Globus pallidus (tissue), 1 donor: ENCODE results near the gene TTYH1.
A peak's percentile ranks its signal among the peaks of the same experiment; 100 is the strongest.

Experiments used
- DNase-seq: peaks from one replicate; pipeline ENCODE4 v3.0.0-alpha.2; 2015; ENCODE audit warnings: low spot score

Gene TTYH1

DNA sequence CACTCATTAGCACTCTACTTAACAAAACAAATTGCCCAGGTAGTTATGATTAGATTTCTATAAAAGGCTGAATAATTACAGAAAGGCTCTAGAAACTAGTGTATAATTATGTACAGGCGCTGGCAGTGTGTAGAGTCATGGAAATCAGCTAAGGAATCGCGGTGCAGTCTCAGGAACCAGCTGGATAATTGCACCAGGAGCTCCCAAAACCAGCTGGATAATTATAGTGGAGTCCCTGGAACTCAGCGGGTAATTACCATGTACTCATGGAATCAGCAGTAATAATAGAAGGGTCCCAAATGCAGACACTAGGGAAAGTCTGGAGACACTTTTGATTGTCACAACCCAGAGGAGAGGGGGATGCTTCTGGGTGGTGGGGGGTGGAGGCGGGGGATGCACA lies 23.2 kb upstream of the TTYH1 start:
- no peak for DNase-seq

DNA sequence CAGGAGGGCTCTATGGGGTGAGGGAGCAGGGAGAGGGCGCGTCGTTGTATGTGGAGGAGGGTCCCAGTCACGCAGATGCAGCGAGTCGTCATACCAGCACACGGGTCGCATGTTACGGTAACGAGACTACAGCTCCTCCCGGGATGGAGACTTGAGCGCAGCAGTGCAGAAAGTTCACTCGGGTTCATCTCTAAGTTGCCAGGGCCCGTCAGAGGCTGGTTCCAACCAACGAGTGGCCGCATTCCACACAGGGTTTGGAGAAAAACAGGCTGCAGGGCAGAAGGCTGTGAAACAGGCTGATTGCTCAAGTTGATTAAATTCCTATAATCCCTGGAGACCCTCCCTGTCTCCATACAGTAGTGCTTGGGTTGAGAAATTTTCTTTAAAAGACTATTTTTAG lies 21.9 kb upstream of the TTYH1 start:
- no peak for DNase-seq

DNA sequence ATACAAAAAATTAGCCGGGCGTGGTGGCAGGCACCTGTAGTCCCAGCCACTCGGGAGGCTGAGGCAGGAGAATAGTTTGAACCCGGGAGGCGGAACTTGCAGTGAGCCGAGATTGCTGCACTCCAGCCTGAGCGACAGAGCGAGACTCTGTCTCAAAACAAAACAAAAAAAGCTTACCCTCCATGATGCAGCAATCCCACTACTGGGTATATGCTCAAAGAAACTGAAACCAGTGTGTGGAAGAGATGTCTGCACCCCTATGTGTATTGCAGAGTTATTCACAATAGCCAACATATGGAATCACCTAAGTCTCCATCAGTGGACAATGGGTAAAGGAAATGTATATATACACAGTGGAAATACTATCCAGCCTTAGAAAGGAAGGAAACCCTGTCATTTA lies 19.6 kb upstream of the TTYH1 start:
- no peak for DNase-seq

DNA sequence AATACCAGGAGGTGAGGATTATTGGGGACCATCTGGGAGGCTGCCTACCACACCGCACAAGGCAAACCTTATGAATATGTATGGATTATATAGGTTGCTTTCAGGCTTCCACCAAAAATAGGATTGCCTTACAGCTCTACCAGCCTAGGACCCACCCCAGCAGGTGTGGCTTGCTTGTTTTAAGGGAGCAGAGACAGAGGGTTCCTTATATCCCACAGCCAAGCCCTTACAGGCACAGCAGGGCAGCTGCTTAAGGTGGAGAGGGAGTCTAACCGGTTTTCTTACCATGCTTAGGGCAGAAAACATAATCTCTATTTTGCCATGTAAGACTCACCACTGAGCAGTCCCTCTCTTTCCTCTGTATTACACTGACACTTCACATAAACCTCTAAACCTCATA lies 16.1 kb upstream of the TTYH1 start:
- no peak for DNase-seq

DNA sequence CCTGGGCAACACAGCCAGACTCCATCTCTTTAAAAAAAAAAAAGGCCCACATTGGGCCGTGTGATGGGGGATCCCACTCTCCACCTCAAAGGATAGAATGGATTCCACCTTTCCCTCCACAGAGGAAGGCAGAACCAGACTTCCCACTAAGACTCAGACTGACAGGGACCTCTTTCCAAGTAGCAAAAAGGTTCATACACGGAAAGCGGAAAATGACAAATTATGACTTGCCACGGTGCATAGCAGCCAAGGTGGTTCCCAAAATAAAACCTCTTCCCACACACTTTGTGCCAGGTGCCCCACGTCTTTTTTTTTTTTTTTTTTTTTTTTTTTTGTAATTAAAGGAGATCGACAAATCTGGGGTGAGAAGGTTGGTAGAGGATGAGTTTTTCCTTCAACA lies 14.4 kb upstream of the TTYH1 start:
- no peak for DNase-seq

DNA sequence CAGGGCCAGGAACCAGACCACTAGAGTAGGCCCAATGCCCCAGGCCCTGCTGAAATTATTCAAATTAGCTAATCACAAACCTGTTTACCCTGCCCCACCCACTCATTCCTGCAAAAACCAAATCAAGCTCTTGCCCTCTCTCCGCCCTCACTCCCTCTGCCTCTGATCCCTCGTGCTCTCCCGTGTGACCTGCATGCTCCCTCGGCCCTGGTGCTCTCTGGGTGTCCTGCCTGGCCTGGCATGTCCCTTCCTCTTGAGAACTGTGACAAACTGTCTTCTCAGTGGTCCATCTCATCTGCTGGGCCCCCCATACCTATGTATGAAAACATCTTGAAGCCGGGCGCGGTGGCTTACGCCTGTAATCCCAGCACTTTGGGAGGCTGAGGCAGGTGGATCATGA lies 12.2 kb upstream of the TTYH1 start:
- DNase-seq: no peak

DNA sequence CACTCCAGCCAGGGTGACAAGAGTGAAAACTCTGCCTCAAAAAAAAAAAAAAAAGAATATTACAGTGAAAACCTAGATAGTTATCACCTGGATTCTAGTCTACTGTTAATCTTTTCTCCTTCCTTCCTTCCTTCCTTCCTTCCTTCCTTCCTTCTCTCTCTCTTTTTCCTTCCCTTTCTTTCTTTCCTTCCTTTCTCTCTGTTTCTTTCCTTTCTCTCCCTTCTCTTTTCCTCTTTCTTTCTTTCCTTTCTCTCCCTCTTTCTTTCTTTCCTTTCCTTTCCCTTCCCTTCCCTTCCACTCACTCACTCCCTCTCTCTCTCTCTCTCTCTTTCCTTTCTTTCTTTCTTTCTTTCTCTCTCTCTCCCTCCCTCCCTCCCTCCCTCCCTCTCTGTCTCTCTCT lies 9.6 kb upstream of the TTYH1 start:
- no peak for DNase-seq

DNA sequence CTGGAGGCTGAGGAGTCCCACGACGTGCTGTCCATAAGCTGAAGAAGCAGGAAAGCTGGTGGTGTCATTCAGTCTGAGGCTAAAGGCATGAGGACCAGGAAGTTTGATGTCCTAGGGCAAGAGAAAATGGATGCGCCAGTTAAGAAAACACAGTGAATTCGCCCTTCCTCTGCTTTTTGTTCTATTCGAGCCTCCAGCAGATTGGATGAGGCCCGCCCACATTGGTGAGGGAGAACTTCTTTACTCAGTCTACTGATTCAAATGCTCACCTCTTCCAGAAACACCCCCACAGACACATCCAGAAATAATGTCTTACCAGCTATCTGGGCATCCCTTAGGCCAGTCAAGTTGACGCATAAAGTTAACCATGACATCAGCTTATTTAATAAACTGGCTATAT lies 7.5 kb upstream of the TTYH1 start:
- DNase-seq: no peak

DNA sequence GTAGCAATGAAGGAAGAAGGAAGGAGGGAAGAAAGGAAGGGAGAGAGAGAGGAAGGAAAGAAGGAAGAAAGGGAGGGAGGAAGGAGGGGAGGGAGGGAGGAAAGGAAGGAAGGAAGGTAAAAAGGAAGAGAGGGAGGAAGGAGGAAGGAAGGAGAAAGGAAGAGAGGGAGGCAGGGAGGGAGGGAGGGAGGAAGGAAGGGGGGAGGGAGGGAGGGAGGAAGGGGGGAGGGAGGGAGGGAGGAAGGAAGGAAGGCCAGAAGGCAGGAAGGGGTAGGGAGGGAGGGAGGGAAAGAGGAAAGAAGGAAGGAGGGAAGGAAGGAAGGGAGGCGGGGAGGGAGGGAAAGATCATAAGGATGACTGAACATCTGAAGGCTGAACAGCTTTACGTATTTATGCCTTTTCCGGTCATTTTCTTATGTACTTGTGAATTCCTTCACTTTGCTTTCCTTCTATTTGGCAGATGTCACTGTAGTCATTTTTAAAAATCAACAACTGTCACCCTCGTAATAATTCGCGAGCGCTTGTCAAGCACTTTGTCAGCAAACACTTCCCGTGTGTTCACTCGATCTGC lies 6.7 kb upstream of the TTYH1 start:
- no peak for DNase-seq

DNA sequence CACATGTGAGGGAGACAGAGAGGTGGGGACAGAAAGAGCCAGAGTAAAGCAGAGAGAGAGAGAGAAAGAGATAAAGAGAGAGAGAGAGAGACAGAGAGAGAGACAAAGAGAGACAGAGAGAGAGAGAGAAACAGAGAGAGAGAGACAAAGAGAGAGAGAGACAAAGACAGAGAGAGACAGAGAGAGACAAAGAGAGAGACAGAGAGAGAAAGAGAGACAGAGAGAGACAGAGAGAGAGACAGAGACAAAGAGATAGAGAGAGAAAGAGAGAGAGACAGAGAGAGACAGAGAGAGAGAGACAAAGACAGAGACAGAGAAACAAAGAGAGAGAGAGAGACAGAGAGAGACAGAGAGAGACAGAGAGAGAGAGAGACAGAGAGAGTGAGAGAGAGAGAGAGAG lies 4.2 kb upstream of the TTYH1 start:
- no peak for DNase-seq

DNA sequence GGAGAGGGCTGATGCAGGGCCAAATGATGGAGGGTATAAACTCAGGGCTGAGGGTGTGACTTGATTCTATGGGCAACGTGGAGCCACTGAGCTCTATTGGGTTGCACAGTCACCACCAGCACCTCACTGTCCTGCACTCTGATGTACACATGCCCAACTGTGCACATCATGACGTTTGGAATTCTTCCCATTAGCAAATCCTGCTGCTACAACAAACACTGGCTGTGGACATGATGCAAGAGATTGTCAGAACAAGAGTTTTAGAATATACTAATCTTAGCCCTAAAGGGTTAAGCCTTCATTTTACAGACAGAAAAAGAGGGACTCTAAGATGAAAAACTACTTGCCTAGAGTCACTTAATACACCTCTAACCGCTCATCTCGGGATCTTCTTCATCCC lies 2.4 kb upstream of the TTYH1 start:
- no peak for DNase-seq

DNA sequence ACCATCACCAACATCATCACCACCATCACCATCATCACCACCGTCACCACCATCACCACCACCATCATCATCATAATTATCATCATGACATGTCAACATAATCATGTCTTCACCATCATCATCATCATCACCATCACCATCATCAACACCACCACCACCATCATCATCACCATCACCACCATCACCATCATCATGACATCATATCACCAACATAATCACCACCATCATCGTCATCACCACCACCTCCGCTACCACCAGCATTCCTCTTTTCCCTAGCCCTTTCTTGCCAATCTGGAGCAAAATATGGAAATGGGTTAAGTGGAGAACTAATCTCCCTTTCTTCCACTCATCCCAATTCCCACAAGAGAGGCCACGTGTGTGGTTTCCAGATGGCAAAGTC lies 1.1 kb upstream of the TTYH1 start:
- no peak for DNase-seq

DNA sequence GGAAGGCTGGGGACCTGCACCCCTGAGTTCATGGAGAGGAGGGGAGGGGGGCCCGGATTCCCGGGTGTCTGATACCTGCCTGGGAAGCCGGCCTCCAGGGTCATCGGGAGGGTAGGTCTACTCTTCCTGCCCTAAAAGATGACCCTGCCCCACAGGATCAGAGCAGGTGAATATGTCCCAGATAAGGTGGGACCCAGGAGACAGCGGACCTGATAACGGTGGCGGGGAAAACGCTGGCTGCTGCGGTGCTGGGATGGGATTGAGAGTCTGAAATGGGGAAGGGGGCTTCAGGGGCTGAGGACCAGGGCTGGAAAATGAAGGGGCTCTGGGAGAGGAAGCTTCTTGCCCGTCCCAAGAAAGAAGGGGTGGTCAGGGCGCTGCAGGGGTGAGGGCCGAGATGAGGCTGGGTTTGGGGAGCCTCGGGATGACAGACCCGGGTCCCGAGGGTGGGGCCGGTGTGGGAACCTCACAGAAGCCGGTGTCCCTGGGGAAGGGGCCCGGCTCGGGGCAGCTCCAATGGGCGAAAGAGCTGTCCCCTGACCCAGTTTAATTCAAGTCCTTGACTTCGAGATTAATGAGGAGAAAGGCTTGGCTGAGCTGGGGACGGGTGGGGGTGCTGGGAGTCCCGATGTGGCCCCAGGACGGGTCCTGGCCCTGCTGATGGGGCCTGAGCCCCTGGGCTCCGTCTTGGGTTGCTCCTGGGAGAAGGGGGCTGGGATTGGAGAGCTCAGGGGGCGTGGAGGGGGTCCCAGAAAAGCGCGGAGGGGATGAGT lies 823 bp downstream of the TTYH1 start:
- no peak for DNase-seq

DNA sequence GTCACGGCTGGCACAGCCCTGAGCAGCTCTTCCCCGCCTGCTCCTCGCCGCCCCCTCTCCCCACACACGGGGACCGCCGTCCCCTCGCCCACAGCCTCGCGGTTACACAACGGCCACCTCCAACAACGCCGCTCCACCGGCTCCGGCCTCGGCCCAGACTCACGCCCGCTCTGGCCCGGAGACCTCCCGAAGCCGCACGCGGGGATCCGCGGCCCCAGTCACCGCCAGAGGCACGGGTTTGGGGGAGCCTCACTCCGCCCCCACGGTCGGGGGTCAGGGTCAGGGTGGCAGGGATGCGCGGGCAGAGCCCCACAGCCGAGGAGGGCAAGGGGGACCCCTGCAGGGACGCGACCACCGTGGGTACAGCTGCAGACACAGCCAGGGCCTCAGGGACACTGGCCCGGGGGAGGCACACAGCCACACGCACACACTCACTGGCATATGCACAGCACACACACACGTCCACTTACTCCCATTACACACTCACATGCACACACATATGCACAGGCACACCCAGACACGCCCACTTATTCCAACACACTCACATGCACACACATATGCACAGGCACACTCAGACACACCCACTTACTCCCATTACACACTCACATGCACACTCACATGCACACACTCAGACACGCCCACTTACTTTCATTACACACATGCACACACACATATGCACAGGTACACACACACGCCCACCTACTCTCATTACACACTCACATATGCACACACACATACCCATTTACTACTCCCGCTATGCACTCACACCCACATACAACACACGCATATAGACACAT lies 1.6 kb downstream of the TTYH1 start:
- DNase-seq: no peak

DNA sequence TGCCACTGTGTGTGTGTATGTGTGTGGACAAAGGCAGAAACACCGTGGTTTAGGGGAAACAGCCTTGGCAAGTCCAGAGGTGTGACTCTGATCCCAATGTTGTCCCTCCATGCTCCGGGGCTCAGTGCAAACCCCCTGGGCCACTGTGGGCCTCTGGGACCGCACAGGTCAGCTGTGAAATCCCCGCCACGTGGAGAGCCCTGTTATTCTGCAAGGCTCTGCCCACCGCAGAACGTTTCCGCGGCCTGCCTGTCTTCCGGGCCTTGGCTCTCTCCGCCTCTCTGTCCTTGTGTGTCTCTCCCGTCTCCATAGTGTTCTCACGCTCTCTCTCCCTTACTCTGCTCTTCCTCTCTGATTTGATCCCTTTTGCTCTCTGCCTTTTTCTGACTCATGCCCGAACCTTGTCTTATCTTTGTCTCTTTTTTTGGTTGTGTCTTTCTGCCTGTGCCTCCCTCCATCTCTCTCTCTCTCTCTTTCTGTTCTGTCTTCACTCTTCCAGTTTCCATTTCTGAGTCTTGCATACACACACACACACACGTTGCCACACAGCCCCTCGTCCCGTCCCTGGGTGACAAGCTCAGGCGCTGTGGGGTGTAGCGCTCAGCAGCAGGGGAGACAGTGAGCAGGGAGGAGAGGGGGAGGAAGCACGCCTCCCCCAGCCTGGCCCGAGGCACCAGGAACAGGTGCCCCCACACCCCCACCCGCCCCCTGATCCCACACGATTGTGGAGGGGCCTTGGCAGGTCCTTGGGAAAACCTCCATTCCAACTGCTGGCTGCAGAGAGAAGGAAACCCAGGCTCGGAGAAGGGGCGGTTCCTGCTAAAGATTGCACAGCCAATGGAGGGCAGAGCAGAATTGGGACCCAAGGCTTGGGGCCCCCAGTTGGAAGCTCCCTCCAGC lies 3.0 kb downstream of the TTYH1 start:
- DNase-seq: peak; percentile 63

DNA sequence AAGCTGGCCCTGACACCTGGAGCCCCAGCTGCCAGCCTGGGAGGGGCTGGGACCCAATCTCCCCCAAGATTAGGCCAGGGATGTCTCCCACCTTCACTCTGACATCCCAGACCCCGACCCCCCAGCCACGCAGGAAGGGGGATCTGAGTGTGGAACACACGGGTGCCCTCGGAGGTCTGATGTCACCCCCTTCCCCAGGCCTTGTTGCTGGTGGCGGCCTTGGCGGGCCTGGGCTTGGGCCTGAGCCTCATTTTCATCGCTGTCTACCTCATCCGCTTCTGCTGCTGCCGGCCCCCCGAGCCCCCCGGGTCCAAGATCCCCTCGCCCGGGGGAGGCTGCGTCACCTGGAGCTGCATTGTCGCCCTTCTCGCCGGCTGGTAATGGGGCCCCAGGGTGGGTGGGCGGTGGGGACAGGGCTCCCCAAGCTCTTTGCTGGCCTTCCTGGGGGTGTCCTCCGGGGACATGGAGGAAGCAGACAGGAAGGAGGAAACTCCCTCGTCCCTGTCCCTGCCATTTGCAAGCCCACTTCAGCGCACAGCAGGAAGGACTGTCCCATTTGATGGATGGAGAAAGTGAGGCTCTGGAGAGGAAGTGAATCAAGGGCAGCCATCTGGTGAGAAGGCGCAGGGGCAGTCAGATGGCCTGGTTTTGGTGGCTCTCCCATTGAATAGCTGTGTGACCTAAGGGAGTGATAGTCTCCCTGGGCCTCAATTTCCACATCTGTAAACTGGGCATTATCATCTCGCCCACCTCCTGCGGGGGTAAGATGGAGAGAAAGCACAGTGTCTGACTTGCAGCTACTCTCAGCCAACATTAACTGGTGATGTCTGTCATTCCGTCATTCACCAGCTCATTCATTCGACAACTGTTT lies 3.9 kb downstream of the TTYH1 start:
- DNase-seq: no peak

DNA sequence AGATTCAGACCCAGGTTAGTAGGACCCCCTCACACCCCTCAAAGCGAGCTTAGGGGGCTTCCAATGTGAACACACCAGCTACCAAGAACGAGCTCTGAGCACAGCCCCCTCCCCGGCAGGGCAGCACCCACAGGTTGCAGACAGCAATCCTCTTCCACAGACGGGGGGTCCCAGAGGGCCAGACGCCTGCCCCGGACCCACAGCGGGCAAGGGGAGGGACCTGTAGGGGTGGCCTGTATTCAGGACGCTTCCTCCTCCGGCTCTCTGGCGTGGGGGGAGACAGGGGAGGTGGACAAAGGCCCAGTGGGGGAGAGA lies 4.8 kb downstream of the TTYH1 start:
- no peak for DNase-seq

DNA sequence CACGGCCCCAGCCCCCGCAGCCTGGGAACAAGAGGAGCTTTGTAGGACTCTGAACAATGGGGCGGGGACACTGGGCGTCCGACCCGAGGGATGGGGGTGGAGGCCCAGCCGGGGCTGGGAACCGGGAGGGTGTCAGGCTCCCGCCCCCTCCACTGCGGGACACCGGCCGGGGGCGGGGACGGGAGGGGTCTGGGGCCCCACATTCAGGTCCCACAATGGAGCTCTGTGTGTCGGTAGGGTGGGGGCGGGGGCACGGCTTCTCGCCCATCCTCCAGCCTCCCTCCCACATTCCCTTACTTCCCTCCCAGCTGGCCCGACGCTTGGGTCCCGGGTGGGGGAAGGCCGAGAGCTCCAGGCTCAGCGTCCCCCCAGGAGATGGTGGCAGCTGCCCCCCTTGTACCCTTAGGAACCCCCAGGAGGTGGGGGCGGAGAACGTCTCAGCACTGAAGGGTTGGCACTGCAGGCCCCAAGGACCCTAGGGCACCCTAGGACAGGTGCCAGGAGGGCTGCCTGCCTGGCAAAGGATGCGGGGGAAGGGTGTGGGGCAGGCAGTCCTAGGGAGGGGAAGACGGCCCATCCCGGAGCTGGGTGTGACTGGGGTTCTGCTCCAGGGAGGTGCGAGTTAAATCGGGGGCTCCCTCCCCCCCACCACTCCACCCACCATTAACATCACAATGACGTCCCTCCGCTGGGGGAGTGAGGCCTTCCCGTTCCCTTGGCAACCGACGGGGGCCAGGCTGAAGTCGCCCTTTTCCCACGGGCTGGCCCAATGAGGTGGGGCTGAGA lies 5.3 kb downstream of the TTYH1 start:
- peak; percentile 99 for DNase-seq

DNA sequence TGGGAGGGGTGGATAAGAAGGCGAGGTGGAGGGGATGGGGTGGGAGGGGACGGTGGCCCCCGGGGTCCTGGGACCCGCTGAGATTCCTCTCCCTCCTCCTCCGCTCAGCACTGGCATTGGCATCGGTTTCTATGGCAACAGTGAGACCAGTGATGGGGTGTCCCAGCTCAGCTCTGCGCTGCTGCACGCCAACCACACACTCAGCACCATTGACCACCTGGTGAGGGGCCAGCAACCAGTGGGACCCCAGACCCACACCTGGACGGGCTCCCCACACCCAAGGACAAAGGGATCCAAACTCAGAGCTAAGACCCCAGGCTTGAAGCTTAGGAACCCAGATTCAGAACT lies 5.9 kb downstream of the TTYH1 start:
- no peak for DNase-seq

DNA sequence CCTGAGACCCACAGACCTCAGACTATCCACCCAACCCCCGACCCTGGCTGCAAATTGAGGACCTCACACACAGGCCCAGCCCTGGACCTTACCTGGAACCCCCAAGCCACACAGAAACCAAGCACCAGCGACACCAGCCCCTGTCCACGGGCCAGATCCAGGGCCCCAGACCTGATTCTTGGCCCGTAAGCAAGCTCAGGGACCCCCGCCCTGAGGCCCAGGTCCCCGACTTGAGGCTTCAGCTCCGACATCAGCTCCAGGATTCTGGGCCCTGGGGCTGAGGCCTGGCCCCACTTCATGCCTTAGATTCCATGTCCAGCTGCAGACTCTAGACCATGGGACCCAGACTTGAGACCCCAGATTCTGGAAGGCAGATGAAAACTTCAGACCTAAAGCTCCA lies 6.3 kb downstream of the TTYH1 start:
- no peak for DNase-seq

DNA sequence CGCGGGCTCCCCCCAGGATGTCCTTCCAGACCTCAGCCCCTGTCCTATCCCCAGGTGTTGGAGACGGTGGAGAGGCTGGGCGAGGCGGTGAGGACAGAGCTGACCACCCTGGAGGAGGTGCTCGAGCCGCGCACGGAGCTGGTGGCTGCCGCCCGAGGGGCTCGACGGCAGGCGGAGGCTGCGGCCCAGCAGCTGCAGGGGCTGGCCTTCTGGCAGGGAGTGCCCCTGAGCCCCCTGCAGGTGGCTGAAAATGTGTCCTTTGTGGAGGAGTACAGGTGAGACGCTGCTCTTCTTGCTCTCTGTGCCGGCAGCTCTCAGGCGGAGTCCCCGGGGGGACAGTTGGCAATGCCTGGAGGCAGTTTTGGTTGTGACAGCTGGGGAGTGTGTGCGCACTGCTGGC lies 6.9 kb downstream of the TTYH1 start:
- no peak for DNase-seq
